OCI-LY7 (cell line): ENCODE data around the gene FMN2. TPM values are rescaled to one million over a fixed set of nuclear protein-coding genes. Genes with fewer than 3 reads are reported as not detected.

Experiments used
- BruUV-seq: library from RNA; stranded (reverse); fragments of 400-500 nt; replicated peaks from 2 replicates; lab custom pipeline; 2021; lab: Mats Ljungman, UMichigan
- CTCF ChIA-PET: fragments of 300-600 bp; sonication (Branson Sonifier 250); formaldehyde crosslinking; loops from one replicate; lab custom pipeline; 2022; ENCODE audit warnings: antibody characterized with exemption; ENCODE audit not compliant: unreplicated experiment; lab: Charles Lee
- POLR2A ChIA-PET: fragments of 300-600 bp; sonication (Branson Sonifier 250); formaldehyde crosslinking; loops from one replicate; lab custom pipeline; 2022; ENCODE audit warnings: antibody characterized with exemption; lab: Charles Lee
- DNase-seq: peaks from one replicate; pipeline ENCODE4 v3.0.0-alpha.2; 2015; ENCODE audit warnings: low spot score
- H2AFZ ChIP-seq: fragments of 200-600 bp; sonication (generic), shearing (Covaris generic); 2 replicates; pipeline ENCODE4 v1.6.1; 2014; ENCODE audit warnings: mild to moderate bottlenecking, antibody characterized with exemption, low read length, moderate library complexity
- H3K27ac ChIP-seq: fragments of 200-600 bp; sonication (generic); 2 replicates; pipeline ENCODE4 v1.5.1; 2014; ENCODE audit warnings: mixed run types, low read depth, mild to moderate bottlenecking, moderate library complexity, low read length, inconsistent platforms; ENCODE audit not compliant: poor library complexity, severe bottlenecking
- H3K36me3 ChIP-seq: fragments of 200-600 bp; sonication (generic); 2 replicates; pipeline ENCODE4 v1.6.1; 2014; ENCODE audit warnings: mild to moderate bottlenecking, antibody characterized with exemption, low read length, moderate library complexity, mixed read lengths; ENCODE audit not compliant: insufficient read depth
- H3K4me1 ChIP-seq: fragments of 200-600 bp; sonication (generic); 2 replicates; pipeline ENCODE4 v1.5.1; 2014; ENCODE audit warnings: mild to moderate bottlenecking, low read length; ENCODE audit not compliant: insufficient read depth, poor library complexity, severe bottlenecking
- H3K4me2 ChIP-seq: fragments of 200-600 bp; sonication (generic); 2 replicates; pipeline ENCODE4 v1.6.1; 2014; ENCODE audit warnings: mild to moderate bottlenecking, low read length
- H3K4me3 ChIP-seq: fragments of 200-600 bp; sonication (generic); 2 replicates; pipeline ENCODE4 v1.5.1; 2014; ENCODE audit warnings: mild to moderate bottlenecking, low read depth, low read length; ENCODE audit not compliant: poor library complexity, severe bottlenecking
- H3K79me2 ChIP-seq: fragments of 200-600 bp; sonication (generic); 2 replicates; pipeline ENCODE4 v1.6.1; 2016; ENCODE audit warnings: low read depth, mild to moderate bottlenecking, low read length, moderate library complexity, mixed read lengths; ENCODE audit not compliant: insufficient read depth
- H3K9me2 ChIP-seq: fragments of 200-600 bp; sonication (generic); 2 replicates; pipeline ENCODE4 v1.6.1; 2016; ENCODE audit warnings: mild to moderate bottlenecking, low read length, mixed read lengths; ENCODE audit not compliant: insufficient read depth
- H3K9me3 ChIP-seq: fragments of 200-600 bp; sonication (generic); 2 replicates; pipeline ENCODE4 v1.6.1; 2014; ENCODE audit warnings: mild to moderate bottlenecking, mixed run types, low read length, mixed read lengths
- H4K20me1 ChIP-seq: fragments of 200-600 bp; sonication (generic); 2 replicates; pipeline ENCODE4 v1.6.1; 2014; ENCODE audit warnings: mild to moderate bottlenecking, antibody characterized with exemption, low read length, moderate library complexity, mixed read lengths; ENCODE audit not compliant: insufficient read depth
- EZH2phosphoT487 ChIP-seq: fragments of 200-600 bp; sonication (generic); IDR thresholded peaks from 2 replicates; pipeline ENCODE4 v1.6.1; 2018; ENCODE audit warnings: low read depth, borderline replicate concordance, mild to moderate bottlenecking, mixed run types, antibody characterized with exemption, low read length, moderate library complexity, mixed read lengths
- intact Hi-C: fragments of 100-400 bp; cut with micrococcal nuclease; formaldehyde crosslinking; loops from one replicate; pipeline ENCODE4 v1.10.0; 2022; ENCODE audit not compliant: unreplicated experiment
- total RNA-seq, 2 experiments: library from RNA; depleted of rRNA in 1 of 2; stranded (reverse); fragments of >200 nt in 1 of 2; shearing (Covaris generic) in 1 of 2; gene quantifications; 2 replicates each; pipeline ENCODE4 v1.2.3, GENCODE V29; 2014 to 2022
- TF ChIP-seq, protein P1 (sequence below): fragments of 200-600 bp; sonication (generic); conservative IDR thresholded peaks from 2 replicates; pipeline ENCODE4 v1.5.1; 2014; ENCODE audit warnings: mild to moderate bottlenecking, antibody characterized with exemption, low read length, moderate library complexity, mixed read lengths

The FMN2 gene
- total RNA-seq, 2 experiments from 2014 or later, result not detected

DNA sequence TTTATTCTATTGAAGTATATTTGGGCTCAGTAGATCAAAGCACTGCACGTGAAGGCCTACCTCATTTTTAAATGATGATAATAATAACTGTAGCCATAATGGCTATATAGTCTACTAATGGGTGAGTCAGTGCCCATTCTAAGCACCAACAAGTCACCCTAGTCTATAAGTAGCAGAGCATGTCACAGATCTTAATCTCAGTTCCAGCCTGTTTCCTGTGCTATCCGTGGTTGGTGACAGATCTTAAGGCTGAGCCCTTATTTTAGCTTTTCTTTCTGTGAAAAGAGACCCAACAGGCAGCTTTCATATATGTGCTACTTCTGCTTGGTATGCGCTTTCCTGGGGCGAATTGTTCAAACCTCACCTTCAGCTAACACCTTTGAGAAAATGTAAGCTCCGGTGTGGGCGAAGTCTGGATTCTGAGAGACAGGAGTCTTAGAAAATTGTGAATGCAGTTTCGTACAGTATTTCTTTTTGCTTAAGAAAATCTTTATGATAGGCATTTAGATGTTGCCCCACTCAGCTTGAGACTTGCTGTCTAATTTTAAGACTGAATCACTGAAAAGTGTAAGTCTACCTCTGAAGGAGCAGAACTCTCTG lies 59.6 kb downstream of the FMN2 start:
- BruUV-seq, result no TSS peak
- no peaks in the 10 kb centered on the region for H3K36me3 ChIP-seq
- H3K9me2 ChIP-seq, result no peaks in the 10 kb centered on the region
- no peaks in the 10 kb centered on the region for H3K9me3 ChIP-seq
- H3K4me1 ChIP-seq, result no peaks in the 10 kb centered on the region
- DNase-seq, result no peak
- no peaks in the 10 kb centered on the region for H3K79me2 ChIP-seq
- no peak for TF ChIP-seq EZH2phosphoT487
- TF ChIP-seq, protein P1, sequence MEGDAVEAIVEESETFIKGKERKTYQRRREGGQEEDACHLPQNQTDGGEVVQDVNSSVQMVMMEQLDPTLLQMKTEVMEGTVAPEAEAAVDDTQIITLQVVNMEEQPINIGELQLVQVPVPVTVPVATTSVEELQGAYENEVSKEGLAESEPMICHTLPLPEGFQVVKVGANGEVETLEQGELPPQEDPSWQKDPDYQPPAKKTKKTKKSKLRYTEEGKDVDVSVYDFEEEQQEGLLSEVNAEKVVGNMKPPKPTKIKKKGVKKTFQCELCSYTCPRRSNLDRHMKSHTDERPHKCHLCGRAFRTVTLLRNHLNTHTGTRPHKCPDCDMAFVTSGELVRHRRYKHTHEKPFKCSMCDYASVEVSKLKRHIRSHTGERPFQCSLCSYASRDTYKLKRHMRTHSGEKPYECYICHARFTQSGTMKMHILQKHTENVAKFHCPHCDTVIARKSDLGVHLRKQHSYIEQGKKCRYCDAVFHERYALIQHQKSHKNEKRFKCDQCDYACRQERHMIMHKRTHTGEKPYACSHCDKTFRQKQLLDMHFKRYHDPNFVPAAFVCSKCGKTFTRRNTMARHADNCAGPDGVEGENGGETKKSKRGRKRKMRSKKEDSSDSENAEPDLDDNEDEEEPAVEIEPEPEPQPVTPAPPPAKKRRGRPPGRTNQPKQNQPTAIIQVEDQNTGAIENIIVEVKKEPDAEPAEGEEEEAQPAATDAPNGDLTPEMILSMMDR, result no peak
- H2AFZ ChIP-seq, result no peak overlapping the region
- ChIA-PET POLR2A (no interaction called here), CTCF (no interaction called here)
- no peak overlapping the region for H3K4me2 ChIP-seq
- no peaks in the 10 kb centered on the region for H4K20me1 ChIP-seq
- no peak overlapping the region for H3K4me3 ChIP-seq
- intact Hi-C loops, result no loop called here
- H3K27ac ChIP-seq, result no peak overlapping the region

DNA sequence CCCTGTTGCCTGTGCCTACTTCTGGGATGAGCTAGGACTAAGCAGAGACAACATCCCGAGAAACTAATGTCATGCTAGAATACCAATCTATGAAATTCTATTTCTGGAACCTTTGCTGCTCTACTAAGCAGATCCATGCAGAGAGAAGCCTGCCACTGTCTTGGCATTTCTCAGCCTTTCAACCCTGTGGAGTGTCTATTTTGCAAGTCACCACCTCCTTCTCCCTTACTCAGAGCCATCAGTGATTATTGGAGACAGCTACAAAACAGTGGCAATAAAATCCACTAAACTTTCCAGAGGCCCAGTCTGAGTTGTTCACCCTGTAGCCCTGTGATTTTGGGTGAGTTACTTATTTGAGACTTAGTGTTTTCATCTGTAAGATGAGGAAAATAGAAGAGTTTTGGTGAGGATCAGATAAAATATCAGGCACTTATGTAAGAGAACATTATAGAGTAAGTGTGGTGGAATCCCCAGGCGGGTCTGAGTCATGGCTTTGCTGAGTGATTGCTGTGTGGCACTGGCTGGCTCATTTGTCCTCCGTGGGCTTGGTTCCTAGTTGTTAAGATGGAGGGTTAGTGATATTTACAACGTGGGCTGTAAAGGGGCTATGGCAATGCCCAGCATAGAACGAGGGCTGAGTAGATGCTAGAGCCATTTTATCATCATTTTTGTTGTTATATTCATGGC lies 61.1 kb downstream of the FMN2 start:
- DNase-seq, result no peak
- intact Hi-C loops, result no loop called here
- POLR2A ChIA-PET, result no interaction called here
- no peaks in the 10 kb centered on the region for H3K4me1 ChIP-seq
- no peak for TF ChIP-seq EZH2phosphoT487
- TF ChIP-seq, protein P1, result no peak
- no peaks in the 10 kb centered on the region for H4K20me1 ChIP-seq
- no peaks in the 10 kb centered on the region for H3K79me2 ChIP-seq
- no peak overlapping the region for H2AFZ ChIP-seq
- H3K27ac ChIP-seq, result no peak overlapping the region
- H3K36me3 ChIP-seq, result no peaks in the 10 kb centered on the region
- no peaks in the 10 kb centered on the region for H3K9me2 ChIP-seq
- H3K9me3 ChIP-seq, result no peaks in the 10 kb centered on the region
- H3K4me3 ChIP-seq, result no peak overlapping the region
- CTCF ChIA-PET, result no interaction called here
- H3K4me2 ChIP-seq, result no peak overlapping the region
- no TSS peak for BruUV-seq

DNA sequence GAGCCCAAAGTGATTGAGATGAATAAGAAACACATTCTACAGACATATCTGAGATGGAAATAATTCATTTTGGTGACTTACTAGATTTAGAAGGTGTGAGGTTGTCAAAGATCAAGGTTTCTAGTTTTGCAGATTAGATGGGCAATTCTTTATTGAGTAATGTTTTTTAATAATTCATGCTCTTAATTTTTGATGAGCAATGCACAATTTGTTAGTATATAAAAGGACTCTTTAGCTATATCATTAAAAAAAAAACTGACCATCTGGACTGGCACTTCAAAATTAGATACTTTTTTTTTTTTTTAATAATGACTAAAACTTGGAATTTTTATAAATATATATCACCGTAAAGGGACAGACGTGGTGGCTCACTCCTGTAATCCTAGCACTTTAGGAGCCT lies 63.9 kb downstream of the FMN2 start:
- H3K9me2 ChIP-seq, result no peaks in the 10 kb centered on the region
- H3K4me1 ChIP-seq, result no peaks in the 10 kb centered on the region
- no peak for TF ChIP-seq EZH2phosphoT487
- TF ChIP-seq, protein P1, result no peak
- no peaks in the 10 kb centered on the region for H4K20me1 ChIP-seq
- no peak overlapping the region for H2AFZ ChIP-seq
- H3K79me2 ChIP-seq, result no peaks in the 10 kb centered on the region
- H3K4me2 ChIP-seq, result no peak overlapping the region
- DNase-seq, result no peak
- intact Hi-C loops, result no loop called here
- ChIA-PET CTCF (no interaction called here), POLR2A (interaction anchor here (0.6 to 0.7 kb wide), 3 partner anchors 459 to 1503 kb away, joined by 3 to 5 read pairs (median 3); no protein-coding TSS in a partner anchor)
- H3K27ac ChIP-seq, result no peak overlapping the region
- H3K36me3 ChIP-seq, result no peaks in the 10 kb centered on the region
- BruUV-seq, result no TSS peak
- H3K4me3 ChIP-seq, result no peak overlapping the region
- H3K9me3 ChIP-seq, result no peaks in the 10 kb centered on the region
